ENCODE results near the gene SP3.

SP3 gene

DNA sequence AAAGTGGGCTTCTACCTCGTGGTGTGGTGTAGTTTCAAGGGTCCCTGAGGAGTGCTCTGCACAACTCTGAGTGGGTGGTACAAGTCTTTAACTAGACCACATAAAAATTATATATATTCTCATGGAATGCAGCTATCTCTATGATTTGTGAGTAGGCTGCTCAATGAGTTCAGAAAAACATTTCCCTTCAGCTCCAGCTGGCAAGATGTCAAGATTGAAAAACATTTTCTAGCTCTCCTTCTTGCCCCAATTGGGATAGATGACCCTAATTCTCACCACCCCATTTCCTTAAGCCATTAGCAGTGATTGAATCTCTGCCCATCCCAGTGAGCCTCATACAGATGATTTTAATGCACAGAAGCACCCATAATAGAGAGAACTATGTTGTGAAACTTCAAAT, 28.3 kb upstream of the SP3 start:
- DNase-seq: no peak

GRCh38 chr2:173991856-173992588, 26.8 kb upstream of the SP3 start:
- no peak for DNase-seq

GRCh38 chr2:173990970-173991819, 26.0 kb upstream of the SP3 start:
- no peak for DNase-seq

DNA sequence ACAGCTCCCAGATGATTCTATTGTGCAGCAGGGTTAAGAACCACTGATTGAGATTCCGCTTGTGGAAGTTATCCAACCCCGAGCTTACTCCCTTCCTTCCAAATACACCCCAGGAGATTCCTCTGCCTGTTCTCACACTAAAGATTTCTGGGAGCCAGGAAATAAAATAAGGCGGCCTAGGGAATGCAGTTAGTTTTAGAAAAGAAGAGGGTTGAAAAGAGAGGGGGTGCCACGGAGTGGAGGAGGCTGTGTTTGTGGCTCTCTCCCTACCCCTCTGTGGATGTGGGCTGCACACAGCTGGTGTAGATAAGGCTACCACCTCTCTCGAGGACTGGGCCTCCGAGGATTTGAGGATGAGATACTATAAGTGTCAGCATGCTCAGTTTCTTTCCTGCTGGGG, 25.1 kb upstream of the SP3 start:
- peak; percentile 30 for DNase-seq

GRCh38 chr2:173989884-173990215, 24.7 kb upstream of the SP3 start:
- peak; percentile 17 for DNase-seq

GRCh38 chr2:173989160-173989883, 24.1 kb upstream of the SP3 start:
- DNase-seq: no peak

GRCh38 chr2:173986805-173987204, 21.6 kb upstream of the SP3 start:
- DNase-seq: no peak

DNA sequence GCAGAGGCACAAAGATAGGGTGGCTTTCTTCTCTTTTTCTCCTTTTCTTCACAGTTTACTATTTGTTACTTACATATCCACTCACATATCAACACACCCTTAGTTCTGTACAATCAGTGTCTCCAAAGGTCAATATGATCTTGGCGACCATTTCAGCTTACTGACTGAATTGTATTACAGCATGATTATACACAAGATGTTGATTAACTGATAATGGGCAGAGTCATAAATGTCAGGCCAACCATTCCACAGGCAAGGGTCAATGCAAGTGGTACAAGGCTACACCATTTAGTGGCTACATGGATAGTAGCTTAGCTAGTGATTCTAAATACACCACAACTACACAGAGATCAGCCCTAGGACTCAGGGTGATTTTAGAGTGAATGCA, 20.4 kb upstream of the SP3 start:
- DNase-seq: no peak

DNA sequence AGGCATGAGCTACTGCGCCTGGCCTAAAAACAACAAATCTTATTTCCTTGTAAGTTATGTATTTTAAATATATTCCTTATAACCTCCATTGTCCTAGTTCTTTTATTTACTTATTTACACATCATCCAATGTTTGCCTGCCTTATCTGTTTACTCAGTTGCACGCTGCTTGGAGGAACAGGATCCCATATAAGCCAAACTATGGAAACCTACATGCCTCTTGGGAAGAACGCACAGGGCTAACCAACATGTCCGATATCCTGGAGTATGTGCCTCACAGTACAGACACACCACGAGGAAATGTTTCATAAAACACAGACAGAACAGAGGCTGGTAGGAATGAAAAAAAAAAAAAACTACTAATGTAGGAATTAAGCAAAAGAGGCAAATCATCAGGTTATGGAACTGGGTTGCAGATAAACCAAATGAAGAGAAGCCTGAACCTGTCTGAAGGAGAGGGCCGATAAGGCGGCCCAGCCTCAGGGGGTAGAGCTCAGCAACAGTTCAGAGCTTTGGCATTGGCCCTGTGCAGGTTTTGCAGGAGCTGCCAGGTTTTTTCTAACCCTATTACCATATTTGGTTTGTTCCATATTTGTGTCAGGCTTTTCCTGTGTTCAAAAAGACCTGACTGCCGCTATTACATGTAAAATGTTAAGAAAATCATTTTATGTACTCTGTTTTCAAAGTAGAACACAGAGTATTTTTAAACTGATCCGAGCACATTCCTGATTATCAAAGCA, 19.9 kb upstream of the SP3 start:
- peak; percentile 57 for DNase-seq

DNA sequence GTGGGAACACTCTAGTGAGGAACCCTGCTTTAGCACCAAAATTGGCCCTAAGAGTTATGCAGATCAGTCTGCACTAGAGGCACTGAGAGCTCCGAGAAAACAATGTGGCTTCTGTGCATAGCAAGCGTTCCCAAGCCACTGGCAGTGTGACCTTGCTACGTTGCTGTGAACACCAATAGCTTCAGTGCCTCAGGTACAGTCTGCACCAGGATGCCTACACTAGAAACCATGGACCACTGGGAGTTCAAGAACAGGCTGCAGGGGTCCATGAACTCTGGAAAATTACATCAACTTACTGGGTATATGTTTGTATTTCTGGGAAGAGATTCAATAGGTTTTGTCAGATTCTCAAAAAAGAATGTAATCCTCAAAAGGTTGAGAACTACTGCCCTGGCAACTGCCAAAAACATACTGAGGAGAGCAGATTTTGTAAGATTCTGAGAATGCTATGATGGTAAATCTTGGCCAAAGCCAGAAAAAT, 18.3 kb upstream of the SP3 start:
- no peak for DNase-seq

DNA sequence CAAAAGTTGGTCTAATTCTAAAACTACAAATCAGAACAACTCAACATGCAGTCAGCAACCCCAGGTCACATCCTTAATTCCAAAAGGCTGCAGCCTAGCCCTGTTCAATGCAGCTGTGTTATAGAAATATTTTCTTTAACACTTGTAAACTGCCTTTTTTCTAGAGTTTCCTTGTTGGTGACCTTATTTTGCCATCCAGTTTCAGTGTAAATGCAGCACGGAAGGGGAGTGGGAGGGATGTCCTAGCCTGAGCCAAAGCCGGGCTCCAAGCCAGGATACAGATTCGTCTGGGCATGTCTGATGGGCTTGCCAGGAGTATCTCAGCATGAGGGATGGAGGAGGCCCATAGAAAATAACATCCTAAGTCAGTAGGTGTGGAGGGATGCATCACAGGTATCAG, 17.7 kb upstream of the SP3 start:
- DNase-seq: no peak

- DNase-seq: no peak
These were observed 17.1 kb upstream of the SP3 start for GRCh38 chr2:173982182-173982714.

GRCh38 chr2:173981520-173981919, 16.3 kb upstream of the SP3 start:
- DNase-seq: no peak

DNA sequence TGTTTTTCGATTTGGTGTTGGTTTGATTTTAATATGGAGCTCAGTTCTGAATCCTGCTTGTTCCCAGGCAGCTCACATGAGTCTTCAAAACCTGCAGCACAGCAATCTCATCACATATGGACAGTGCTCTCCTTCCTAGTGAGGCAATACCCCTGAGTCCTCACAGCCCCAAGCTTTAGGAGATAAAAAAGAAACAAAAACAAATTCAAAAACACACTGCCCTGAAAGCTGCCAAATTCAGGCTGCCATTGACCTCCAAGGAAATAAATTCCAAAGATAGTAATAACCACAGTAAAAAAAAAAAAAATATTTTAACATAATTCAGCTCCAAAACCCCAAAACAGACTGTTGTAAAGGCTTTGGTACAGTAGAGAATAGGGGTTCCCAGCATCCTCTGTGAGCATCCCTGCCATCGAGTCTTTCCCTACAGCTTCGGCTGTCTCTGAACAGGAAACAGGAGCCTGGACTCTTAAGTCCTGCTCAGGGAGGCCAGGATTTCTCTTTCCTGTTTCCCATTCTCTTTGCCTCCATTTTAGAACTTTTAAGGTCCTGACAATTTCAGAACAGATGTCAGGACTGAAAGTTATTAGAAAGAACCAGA, 14.7 kb upstream of the SP3 start:
- no peak for DNase-seq

- DNase-seq: no peak
These were observed 13.3 kb upstream of the SP3 start for GRCh38 chr2:173978447-173978846.

GRCh38 chr2:173972636-173973035, 7.5 kb upstream of the SP3 start:
- DNase-seq: no peak

DNA sequence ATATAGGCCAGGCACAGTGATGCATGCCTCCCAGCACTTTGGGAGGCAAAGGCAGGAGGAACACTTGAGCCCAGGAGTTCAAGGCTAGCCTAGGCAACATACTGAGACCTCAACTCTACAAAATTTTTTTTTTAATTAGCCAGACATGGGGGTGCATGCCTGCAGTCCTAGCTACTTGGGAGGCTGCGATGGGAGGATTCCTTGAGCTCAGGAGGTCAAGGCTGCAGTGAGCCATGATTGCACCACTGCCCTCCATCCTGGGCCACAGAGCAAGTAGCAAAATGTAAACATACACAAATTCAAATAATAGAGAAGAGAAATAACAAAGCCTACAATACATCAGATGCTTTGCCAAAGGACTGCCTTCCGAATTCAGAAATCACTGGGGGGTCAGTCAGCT, 7.0 kb upstream of the SP3 start:
- no peak for DNase-seq

DNA sequence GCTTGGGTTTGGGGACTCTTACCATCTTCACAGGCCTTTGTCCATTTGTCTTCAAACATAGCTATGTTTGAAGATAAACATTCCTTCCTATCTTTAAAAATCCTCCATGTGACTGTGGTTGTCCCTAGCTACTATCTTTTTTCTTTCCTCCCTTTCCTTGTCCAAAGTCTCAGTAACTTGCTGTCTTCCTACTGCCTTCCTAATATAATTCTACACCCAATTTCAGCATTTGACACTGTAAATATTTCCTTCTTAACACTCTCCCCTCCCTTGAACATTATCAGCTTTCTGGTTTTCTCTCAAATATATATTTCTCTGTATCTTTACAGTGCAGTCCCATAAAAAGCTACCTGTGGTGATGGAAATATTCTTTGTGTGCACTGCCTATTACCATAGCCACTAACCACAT, 5.3 kb upstream of the SP3 start:
- DNase-seq: peak; percentile 33

- no peak for DNase-seq
These were observed 4.7 kb upstream of the SP3 start for GRCh38 chr2:173969886-173970285.

GRCh38 chr2:173968551-173968950, 3.4 kb upstream of the SP3 start:
- no peak for DNase-seq

DNA sequence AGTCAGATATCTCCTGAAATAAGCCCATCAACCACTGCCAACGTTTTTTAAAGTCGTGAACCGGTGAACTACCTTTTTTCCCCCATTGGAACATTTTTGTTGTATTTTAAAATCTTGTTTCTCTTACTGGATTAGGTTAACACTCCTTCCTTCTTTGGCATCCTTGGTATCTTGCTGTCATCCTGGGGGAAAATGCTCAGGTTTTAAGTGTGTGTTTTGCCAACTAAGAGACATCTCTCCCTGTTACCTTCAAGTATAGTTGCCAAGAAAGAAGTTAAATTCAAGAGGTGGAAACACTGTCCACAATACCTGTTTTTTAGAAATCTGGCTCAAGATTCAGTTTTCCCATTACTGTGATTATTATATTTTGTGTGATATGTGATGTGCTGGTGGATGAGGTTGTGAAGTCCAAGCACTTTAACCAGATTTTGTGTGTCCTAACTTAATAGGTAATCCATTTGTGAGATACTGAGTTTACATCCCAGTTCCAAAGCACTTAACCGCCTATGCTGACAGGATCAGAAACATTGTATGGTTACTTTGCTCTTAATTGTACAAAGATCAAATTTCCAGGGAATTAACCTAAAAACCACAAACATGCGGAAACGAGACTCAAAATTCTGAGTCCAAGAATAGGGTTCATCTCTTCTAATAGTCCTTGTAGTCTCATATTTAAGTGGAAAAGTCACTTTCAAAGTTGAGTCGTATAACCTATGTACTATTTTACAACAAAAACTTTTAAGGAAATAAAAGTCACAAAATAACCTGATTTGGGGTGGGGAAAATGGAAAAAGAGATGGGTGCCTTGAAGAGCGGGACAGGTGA, 1.3 kb upstream of the SP3 start:
- no peak for DNase-seq

All from hematopoietic multipotent progenitor cell treated with erythropoietin and hydrocortisone succinate and interleukin-3 and kit ligand, for 6 days (in vitro differentiated cells).